KOPT-K1 (cell line): Measurements from ENCODE around the gene HPGD.

ENCODE experiments used
- H3K27ac ChIP-seq: fragments of 200-600 bp; sonication (generic); 2 replicates; pipeline ENCODE4 v1.5.1; 2016; ENCODE audit warnings: antibody characterized with exemption, mild to moderate bottlenecking, low read depth, low read length; ENCODE audit not compliant: poor library complexity, severe bottlenecking
- H3K36me3 ChIP-seq: fragments of 200-600 bp; sonication (generic); 2 replicates; pipeline ENCODE4 v1.5.1; 2017; ENCODE audit warnings: antibody characterized with exemption, mild to moderate bottlenecking, low read length, moderate library complexity; ENCODE audit not compliant: insufficient read depth
- H3K9me3 ChIP-seq: fragments of 200-600 bp; sonication (generic); 2 replicates; pipeline ENCODE4 v1.5.1; 2017; ENCODE audit warnings: antibody characterized with exemption, low read length, mild to moderate bottlenecking; ENCODE audit not compliant: insufficient read depth, poor library complexity, severe bottlenecking

Gene HPGD

GRCh38 chr4:174538876-174539250 is 16.6 kb upstream of the HPGD start:
- no peak overlapping the region for H3K27ac ChIP-seq
- H3K9me3 ChIP-seq, result no peaks in the 10 kb centered on the region
- H3K36me3 ChIP-seq, result no peaks in the 10 kb centered on the region

DNA sequence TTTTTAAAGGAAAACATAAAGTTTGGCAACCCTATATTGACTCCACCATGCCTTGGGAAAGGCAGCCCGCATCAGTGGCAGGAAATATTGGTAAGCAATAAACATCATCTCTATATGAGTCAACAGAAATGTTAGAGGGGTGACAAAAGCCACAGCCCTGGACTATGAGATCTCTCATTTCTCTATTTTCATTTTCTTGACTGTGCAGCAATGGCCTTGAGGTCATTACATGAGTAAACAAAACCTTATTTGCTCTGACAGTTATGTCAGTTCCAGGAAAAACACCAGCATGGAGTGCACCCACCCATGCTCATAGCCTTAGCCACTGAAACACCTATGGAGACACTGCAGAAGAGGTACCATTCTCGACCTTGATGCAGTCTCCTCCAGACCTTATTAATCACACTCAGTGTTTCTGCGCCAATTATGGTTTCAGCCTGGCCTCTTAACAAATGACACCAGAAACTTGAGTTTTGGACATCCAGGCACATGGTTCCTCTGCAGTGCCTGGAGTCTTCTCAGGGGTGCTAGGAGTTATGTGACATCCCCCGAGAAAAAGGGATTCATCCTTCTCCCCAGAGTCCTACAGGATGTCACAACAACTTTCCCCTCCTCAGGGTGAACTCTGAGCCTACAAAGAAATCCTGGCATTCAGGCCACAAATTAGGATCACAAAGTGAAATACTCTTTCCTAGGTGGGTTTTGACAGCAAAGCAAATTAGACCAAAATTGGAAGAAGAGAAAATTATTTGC is 16.0 kb upstream of the HPGD start:
- no peaks in the 10 kb centered on the region for H3K9me3 ChIP-seq
- no peaks in the 10 kb centered on the region for H3K36me3 ChIP-seq
- no peak overlapping the region for H3K27ac ChIP-seq

GRCh38 chr4:174537634-174538033 is 15.3 kb upstream of the HPGD start:
- Histone ChIP-seq H3K27ac (no peak overlapping the region), H3K9me3 (no peaks in the 10 kb centered on the region), H3K36me3 (no peaks in the 10 kb centered on the region)

- Histone ChIP-seq H3K27ac (no peak overlapping the region), H3K36me3 (no peaks in the 10 kb centered on the region), H3K9me3 (no peaks in the 10 kb centered on the region)
Observed at GRCh38 chr4:174534461-174534860, 12.2 kb upstream of the HPGD start.

GRCh38 chr4:174532445-174532844 is 10.2 kb upstream of the HPGD start:
- H3K27ac ChIP-seq, result no peak overlapping the region
- H3K36me3 ChIP-seq, result no peaks in the 10 kb centered on the region
- H3K9me3 ChIP-seq, result no peaks in the 10 kb centered on the region

- no peaks in the 10 kb centered on the region for H3K9me3 ChIP-seq
- no peak overlapping the region for H3K27ac ChIP-seq
- H3K36me3 ChIP-seq, result no peaks in the 10 kb centered on the region
Observed at GRCh38 chr4:174531486-174531885, 9.2 kb upstream of the HPGD start.

DNA sequence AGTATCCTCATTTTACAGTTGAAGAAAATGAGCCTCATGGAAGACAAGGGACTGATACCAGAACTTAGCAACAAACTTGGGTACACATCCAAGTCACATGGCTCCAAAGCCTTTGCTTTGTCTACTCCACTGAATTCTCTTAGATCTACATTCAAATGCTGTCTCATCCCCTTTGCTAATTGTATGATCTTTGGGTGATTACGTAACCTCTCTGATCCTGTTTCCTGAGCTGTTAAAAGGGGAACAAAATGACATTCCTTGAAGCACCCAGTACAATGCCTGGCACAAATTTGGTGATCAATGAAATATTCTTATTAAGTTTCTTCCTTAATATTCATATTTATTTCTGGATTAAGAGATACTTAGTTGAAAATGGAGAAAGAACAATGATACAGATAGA is 5.9 kb upstream of the HPGD start:
- no peaks in the 10 kb centered on the region for H3K36me3 ChIP-seq
- no peaks in the 10 kb centered on the region for H3K9me3 ChIP-seq
- H3K27ac ChIP-seq, result no peak overlapping the region

- Histone ChIP-seq H3K36me3 (no peaks in the 10 kb centered on the region), H3K9me3 (no peaks in the 10 kb centered on the region), H3K27ac (no peak overlapping the region)
Observed at GRCh38 chr4:174526731-174527130, 4.4 kb upstream of the HPGD start.

DNA sequence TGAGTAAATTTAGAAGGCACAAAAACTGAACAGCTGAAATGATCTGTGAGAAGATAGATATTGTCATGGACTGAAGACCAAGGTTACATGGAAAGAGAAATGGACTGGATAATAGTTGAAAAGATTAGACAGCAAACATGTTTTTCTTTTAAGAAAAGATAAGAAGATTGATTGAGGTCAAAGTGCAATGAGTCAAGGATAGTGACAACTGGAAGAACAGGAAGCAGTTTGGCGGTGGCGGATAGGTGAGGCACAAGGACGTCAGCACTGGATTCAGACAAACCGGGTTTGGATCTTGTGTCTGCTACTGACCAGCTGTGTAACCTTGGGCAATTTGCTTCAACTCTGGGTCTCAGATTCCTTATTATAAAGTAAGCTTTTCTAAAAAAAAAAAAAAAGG is 2.0 kb upstream of the HPGD start:
- Histone ChIP-seq H3K9me3 (no peaks in the 10 kb centered on the region), H3K27ac (no peak overlapping the region), H3K36me3 (no peaks in the 10 kb centered on the region)

DNA sequence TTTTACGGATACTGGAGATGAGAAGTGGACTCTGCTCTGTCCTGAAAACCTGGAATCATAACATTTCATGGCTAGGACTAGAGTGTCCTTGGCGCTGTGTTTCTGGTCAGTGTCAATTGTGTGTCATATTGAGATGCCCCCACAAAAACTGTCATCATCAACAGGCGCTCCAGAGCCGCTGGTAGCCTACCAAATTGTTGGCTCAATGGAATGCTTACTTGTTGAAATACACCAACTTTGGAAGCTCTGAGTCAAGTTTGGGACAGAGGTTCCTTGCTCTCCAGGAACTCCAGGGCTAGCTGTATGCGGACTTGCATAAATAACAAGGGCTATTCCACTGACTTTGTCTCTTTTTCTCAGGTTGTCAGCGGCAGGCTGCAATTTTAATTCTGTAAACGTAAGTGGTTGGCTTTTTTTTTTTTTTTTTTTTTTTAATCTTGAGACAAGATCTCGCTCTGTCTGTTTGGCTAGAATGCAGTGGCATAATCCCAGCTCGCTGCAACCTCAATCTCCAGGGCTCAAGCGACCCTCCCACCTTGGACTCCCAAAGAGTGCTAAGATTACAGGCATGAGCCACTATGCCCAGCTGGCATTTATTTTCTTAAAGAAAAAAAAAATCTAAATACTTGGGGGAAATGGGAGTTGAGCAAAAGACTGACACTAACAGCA is 871 bp upstream of the HPGD start:
- H3K27ac ChIP-seq, result no peak overlapping the region
- no peaks in the 10 kb centered on the region for H3K36me3 ChIP-seq
- no peaks in the 10 kb centered on the region for H3K9me3 ChIP-seq

GRCh38 chr4:174521800-174522182 is 497 bp downstream of the HPGD start:
- Histone ChIP-seq H3K9me3 (no peaks in the 10 kb centered on the region), H3K36me3 (no peaks in the 10 kb centered on the region), H3K27ac (no peak overlapping the region)

DNA sequence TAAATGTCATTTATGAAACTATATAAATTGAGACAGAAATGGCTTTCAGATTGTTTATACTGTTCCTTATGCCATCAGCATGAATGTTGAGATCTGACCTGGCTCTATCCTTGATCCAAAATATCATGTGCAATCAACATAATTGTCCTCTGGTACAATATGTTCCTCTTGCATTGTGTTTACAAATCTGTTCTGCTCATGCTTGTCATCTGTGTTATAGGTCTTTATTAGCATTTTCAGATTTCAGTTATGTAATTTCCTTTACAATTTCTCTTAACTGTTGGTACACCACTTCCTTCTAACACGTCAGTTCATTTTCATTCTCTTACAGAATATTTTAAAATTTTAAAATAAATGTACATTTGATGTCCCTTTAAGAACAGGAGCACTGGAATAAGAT is 1.6 kb downstream of the HPGD start:
- Histone ChIP-seq H3K27ac (no peak overlapping the region), H3K9me3 (no peaks in the 10 kb centered on the region), H3K36me3 (no peaks in the 10 kb centered on the region)

DNA sequence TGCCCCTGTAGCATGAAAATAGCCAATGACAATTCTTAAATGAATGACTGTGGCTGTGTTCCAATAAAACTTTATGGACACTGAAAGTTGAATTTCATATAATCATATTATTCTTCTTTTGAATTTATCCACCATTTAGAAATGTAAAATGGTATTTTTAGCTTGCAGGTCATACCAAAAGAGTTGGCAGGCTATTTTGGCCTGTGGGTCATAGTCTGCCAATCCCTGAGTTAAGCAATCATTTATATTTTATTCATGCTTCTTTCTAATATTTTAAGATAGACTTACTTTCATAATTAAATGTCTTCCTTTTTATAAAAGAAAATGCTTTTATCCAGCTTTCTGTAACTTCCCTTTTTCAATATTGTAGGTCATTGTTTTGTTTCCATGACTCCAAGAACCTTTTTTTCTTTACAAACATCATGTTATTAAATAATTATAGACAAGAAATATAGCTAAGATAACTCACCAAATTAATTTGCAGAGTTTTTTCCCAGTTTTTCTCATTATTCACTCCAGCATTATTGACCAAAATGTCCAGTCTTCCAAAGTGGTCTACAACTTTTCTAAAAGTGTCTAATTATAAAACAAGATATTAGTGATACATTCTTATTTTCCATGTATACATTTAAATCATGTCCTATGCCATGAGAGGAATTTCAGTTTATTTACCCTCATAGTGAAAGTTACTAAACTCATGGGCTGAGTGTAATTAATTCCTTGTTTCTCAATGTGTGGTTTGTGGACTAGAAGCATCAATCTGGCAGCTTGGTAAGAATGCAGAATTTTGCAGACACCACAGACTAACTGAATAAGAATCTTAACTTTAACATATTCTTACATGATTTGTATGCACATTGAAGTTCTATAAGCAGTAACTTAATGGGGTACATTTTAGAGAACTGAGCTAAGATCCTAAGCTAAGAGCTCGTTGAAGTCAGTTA is 4.5 kb downstream of the HPGD start:
- Histone ChIP-seq H3K36me3 (no peaks in the 10 kb centered on the region), H3K27ac (no peak overlapping the region)

DNA sequence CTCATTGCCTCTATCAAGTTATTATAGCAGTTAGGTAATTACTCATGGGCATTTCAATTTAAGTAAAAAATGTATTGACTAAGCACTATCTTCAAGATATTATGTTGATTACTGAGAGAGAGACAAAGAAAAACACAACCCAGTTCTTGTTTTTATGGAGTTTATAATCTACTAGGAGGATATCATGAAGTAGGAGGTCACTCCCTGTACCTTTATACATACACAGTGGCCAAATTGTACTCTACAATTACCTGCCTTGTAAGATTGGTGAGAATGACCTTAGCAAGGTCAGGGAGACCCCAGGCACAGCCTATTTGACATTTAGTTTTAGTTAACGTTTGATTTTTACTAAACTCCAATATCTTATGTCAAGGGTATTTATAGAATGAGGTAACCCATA is 5.5 kb downstream of the HPGD start:
- Histone ChIP-seq H3K27ac (no peak overlapping the region), H3K9me3 (no peaks in the 10 kb centered on the region), H3K36me3 (no peaks in the 10 kb centered on the region)

More for the DNA sequence above, 4.5 kb downstream of the HPGD start:
- H3K9me3 ChIP-seq, result no peaks in the 10 kb centered on the region

DNA sequence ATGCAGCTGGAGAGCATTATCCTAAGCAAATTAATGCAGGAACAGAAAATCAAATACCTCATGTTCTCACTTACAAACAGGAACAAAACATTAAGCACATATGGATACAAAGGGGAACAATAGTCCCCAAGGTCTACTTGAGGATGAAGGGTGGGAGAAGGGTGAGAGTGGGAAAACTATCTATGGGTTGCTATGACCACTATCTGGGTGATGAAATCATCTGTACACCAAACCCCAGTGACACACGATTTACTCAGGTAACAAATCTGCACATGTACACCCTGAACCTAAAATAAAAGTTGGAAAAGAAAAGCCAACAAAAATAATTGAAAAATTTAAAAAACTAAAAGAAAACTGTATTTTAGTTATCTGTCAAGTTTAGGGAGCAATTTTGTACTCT is 5.9 kb downstream of the HPGD start:
- Histone ChIP-seq H3K36me3 (no peaks in the 10 kb centered on the region), H3K27ac (no peak overlapping the region), H3K9me3 (no peaks in the 10 kb centered on the region)
